ENCODE data around the gene YIPF2. TPM values are rescaled to one million over a fixed set of nuclear protein-coding genes. Genes with fewer than 3 reads are reported as not detected.

Gene YIPF2
- total RNA-seq, 2 experiments from 2014 or later: 21.1 to 21.7 TPM

DNA sequence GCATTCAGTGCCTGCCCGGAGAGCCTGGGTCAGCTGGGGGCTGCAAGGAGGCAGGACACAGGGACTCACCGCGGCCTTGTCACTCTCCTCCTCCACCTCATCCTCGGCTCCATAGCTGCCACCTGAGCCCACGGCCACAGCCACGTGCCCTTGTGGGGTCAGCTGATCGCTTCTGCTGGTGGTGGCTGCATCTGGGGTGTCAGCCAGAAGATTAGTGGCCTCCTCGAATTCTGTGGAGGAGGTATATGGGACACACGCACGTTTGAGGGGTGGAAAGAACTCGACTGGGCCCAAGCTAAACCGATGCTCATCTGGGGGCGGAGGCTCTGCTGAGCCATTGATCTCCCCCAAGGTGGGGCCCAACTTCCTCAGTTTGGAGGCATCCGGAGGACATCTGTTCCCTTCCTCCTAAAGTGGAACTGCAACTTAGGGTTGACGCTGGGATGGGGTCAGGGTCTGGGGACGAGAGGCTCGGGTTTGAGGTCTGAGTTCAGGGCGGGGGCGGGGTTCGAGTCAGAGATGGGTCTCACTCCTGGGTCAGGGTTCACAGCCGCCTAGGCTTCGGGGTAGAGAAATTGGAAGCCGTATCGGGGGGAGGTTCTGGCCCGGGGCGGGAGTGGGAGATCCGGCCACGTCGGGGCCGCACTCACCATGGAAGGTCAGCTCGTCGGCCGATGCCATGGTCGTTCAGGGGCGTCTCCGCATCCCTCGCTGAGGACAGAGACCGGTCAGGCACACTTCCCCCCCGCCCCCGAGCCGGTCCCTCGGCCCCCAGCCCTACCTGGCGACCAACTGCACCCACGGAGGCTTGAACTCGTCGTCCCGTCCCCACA is 493 bp downstream of the YIPF2 start:
- Histone ChIP-seq H3K9me3 (ENCODE audit: control insufficient read depth in 1 of 2, insufficient read depth in 1 of 2, low read length in 2 of 2) (no peaks in the 10 kb centered on the region), H3K4me1 (ENCODE audit: insufficient read depth, low read length) (peaks cover 33% of the 10 kb centered on the region), H3K27ac (ENCODE audit: low read depth in 1 of 2, low read length in 2 of 2) (peak overlapping the region; percentile 46 to 61), H3K27me3 (ENCODE audit: control insufficient read depth in 1 of 2, insufficient read depth in 2 of 2, low read length in 2 of 2) (no peaks in the 10 kb centered on the region), H3K36me3 (ENCODE audit: insufficient read depth, low read length) (peaks cover 19% of the 10 kb centered on the region), H3K4me3 (ENCODE audit: low read length) (peak overlapping the region; percentile 75)
- no peaks in the 10 kb centered on the region for H3K27me3 Mint-ChIP-seq
- POLR2A ChIA-PET: no interaction called here
- H3K27ac Mint-ChIP-seq: peak overlapping the region; percentile 89
- CTCF ChIA-PET: interaction anchor here (0.7 to 1.0 kb wide), 2 partner anchors 9 to 412 kb away, joined by 3 read pairs; no protein-coding TSS in a partner anchor
- intact Hi-C loops (cut with DNase I, micrococcal nuclease): loop anchor here (1.0 to 10.0 kb wide), 5 partner anchors 34 to 447 kb away; partner anchors contain the start of genes CARM1 (in 2 of the 2), SMARCA4 (in 1 of the 2) and SWSAP1 (in 1 of the 2)
- TF ChIP-seq, protein P1, sequence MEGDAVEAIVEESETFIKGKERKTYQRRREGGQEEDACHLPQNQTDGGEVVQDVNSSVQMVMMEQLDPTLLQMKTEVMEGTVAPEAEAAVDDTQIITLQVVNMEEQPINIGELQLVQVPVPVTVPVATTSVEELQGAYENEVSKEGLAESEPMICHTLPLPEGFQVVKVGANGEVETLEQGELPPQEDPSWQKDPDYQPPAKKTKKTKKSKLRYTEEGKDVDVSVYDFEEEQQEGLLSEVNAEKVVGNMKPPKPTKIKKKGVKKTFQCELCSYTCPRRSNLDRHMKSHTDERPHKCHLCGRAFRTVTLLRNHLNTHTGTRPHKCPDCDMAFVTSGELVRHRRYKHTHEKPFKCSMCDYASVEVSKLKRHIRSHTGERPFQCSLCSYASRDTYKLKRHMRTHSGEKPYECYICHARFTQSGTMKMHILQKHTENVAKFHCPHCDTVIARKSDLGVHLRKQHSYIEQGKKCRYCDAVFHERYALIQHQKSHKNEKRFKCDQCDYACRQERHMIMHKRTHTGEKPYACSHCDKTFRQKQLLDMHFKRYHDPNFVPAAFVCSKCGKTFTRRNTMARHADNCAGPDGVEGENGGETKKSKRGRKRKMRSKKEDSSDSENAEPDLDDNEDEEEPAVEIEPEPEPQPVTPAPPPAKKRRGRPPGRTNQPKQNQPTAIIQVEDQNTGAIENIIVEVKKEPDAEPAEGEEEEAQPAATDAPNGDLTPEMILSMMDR (IDR thresholded peaks at IDR 0.05): no peak
- peaks cover 33% of the 10 kb centered on the region for H3K36me3 Mint-ChIP-seq (ENCODE audit: low read depth)
- DNase-seq (peak in 4 of 14 experiments; percentile 6 to 51 (median 24)), ATAC-seq (ENCODE audit: poor library complexity) (peak; percentile 2)
- no peaks in the 10 kb centered on the region for H3K9me3 Mint-ChIP-seq
- H3K4me1 Mint-ChIP-seq (ENCODE audit: low read depth): peaks cover 16% of the 10 kb centered on the region
- peak overlapping the region; percentile 97 for H3K4me3 Mint-ChIP-seq

DNA sequence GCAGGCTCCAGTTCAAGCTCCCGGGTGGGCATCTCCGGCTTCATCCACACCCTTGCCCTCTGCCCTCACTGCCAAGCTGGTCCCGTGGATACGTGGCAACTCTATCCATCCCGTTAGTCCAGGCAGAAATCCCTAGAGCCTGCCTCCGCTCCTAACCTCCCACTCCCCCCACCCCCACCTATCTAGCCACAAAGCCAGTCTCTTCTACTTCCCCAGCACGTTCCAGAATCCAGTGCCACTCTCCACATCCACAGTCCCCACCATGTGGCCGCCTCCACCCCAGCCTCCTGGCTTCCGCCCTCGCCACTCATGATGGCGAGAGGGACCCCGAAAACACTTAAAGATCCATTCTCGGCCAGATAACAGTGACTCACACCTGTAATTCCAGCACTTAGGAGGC is 3.8 kb downstream of the YIPF2 start:
- no peak for DNase-seq
- Mint-ChIP-seq H3K4me1 (ENCODE audit: low read depth) (peaks cover 16% of the 10 kb centered on the region), H3K27me3 (no peaks in the 10 kb centered on the region), H3K36me3 (ENCODE audit: low read depth) (peaks cover 36% of the 10 kb centered on the region), H3K27ac (peak overlapping the region; percentile 12), H3K4me3 (no peak overlapping the region), H3K9me3 (no peaks in the 10 kb centered on the region)
- TF ChIP-seq, protein P1 (IDR thresholded peaks at IDR 0.05): no peak
- no peak overlapping the region for H3K27ac ChIP-seq (ENCODE audit: low read depth in 1 of 2, low read length in 2 of 2)
- intact Hi-C loops (cut with DNase I, micrococcal nuclease): loop anchor here (10.0 kb wide), 2 partner anchors 50 to 450 kb away; partner anchors contain the start of genes CARM1 (in 1 of the 2) and SWSAP1 (in 1 of the 2)
- peaks cover 36% of the 10 kb centered on the region for H3K36me3 ChIP-seq (ENCODE audit: insufficient read depth, low read length)
- H3K4me3 ChIP-seq (ENCODE audit: low read length): no peak overlapping the region
- no peaks in the 10 kb centered on the region for H3K9me3 ChIP-seq (ENCODE audit: control insufficient read depth in 1 of 2, insufficient read depth in 1 of 2, low read length in 2 of 2)
- ChIA-PET CTCF (no interaction called here), POLR2A (no interaction called here)
- no peak for ATAC-seq (ENCODE audit: poor library complexity)
- H3K4me1 ChIP-seq (ENCODE audit: insufficient read depth, low read length): peaks cover 19% of the 10 kb centered on the region
- H3K27me3 ChIP-seq (ENCODE audit: control insufficient read depth in 1 of 2, insufficient read depth in 2 of 2, low read length in 2 of 2): no peaks in the 10 kb centered on the region

DNA sequence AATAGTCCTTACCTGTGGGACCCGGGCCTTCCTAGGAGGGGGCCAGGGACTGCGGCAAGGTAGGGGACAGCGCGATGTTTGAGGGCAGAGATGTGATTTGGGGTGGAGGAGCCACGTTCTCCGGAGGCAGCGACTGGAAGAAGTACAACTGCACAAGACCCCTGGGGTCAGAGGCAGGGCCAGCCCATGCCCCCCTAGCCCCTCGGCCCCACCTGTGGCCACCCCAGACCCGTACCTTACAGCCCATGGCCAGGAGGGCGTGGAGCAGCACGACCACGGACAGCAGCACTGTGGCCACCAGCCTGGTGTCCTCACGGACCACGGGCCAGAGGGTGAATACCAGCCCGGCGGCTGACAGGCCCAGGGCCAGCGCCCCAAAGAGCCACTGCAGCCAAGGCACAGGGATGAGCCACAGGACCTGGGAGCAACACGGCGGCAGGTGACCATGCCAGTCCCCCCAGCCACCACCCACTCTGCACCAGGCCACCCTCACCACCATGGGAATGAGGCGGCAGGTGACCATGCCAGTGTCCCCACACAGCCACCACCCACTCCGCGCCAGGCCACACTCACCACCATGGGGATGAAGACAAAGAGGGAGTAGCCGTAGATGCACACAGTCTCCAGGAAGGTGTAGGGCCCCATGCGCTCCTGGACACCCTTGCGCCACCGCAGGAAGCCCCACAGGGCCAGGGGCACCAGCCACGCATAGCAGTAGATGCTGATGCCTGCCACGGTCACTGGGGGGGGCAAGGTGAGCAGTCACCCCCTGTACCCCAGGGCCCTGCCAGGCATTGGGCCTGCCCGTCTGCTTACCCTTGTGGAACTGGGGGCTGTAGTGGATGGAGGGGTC is 5.0 kb downstream of the YIPF2 start:
- Histone ChIP-seq H3K4me3 (ENCODE audit: low read length) (no peak overlapping the region), H3K9me3 (ENCODE audit: control insufficient read depth in 1 of 2, insufficient read depth in 1 of 2, low read length in 2 of 2) (no peaks in the 10 kb centered on the region), H3K27ac (ENCODE audit: low read depth in 1 of 2, low read length in 2 of 2) (no peak overlapping the region), H3K27me3 (ENCODE audit: control insufficient read depth in 1 of 2, insufficient read depth in 2 of 2, low read length in 2 of 2) (no peaks in the 10 kb centered on the region), H3K4me1 (ENCODE audit: insufficient read depth, low read length) (peaks cover 13% of the 10 kb centered on the region), H3K36me3 (ENCODE audit: insufficient read depth, low read length) (peaks cover 40% of the 10 kb centered on the region)
- CTCF ChIA-PET: no interaction called here
- no peak overlapping the region for H3K27ac Mint-ChIP-seq
- ATAC-seq (ENCODE audit: poor library complexity) (no peak), DNase-seq (no peak)
- POLR2A ChIA-PET: no interaction called here
- intact Hi-C loops (cut with DNase I, micrococcal nuclease): loop anchor here (10.0 kb wide), 2 partner anchors 49 to 451 kb away; partner anchors contain the start of genes CARM1 (in 1 of the 2) and SWSAP1 (in 1 of the 2)
- no peaks in the 10 kb centered on the region for H3K9me3 Mint-ChIP-seq
- H3K36me3 Mint-ChIP-seq (ENCODE audit: low read depth): peaks cover 43% of the 10 kb centered on the region
- H3K4me3 Mint-ChIP-seq: peak overlapping the region; percentile 20
- TF ChIP-seq, protein P1 (IDR thresholded peaks at IDR 0.05): no peak
- peaks cover 13% of the 10 kb centered on the region for H3K4me1 Mint-ChIP-seq (ENCODE audit: low read depth)
- H3K27me3 Mint-ChIP-seq: no peaks in the 10 kb centered on the region
